ENCODE results near the gene ZBTB44. TPM values are rescaled to one million over a fixed set of nuclear protein-coding genes. Genes with fewer than 3 reads are reported as not detected.

ZBTB44 gene
- polyA plus RNA-seq, 2 donors = 6.7 to 7.2 TPM

Other genes starting within 250 kb of the ZBTB44 start
- 10 to 100 TPM; 48.9 to 80.5 TPM for gene APLP2, start 245.0 kb downstream of the ZBTB44 start, polyA plus RNA-seq
- gene ST14, start 155.1 kb downstream of the ZBTB44 start, polyA plus RNA-seq = 10 to 100 TPM; 69.6 to 86.4 TPM
- gene ADAMTS8, start 113.7 kb upstream of the ZBTB44 start, polyA plus RNA-seq = 1 to 10 TPM; 2.2 to 3.1 TPM
- gene ADAMTS15, start 133.7 kb upstream of the ZBTB44 start, polyA plus RNA-seq = under 1 TPM; 0.53 to 0.61 TPM